NCI-H774 (cell line): ENCODE data around the gene LRP11.
"Not testable (repeated sequence)": the region's sequence is repeated elsewhere in the genome, so short reads cannot be mapped to it uniquely, and the experiment has no call there.

Experiments
- DNase-seq: peaks from one replicate; lab custom pipeline; 2025; lab: John Stamatoyannopoulos, UW

The LRP11 gene, protein sequence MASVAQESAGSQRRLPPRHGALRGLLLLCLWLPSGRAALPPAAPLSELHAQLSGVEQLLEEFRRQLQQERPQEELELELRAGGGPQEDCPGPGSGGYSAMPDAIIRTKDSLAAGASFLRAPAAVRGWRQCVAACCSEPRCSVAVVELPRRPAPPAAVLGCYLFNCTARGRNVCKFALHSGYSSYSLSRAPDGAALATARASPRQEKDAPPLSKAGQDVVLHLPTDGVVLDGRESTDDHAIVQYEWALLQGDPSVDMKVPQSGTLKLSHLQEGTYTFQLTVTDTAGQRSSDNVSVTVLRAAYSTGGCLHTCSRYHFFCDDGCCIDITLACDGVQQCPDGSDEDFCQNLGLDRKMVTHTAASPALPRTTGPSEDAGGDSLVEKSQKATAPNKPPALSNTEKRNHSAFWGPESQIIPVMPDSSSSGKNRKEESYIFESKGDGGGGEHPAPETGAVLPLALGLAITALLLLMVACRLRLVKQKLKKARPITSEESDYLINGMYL

DNA sequence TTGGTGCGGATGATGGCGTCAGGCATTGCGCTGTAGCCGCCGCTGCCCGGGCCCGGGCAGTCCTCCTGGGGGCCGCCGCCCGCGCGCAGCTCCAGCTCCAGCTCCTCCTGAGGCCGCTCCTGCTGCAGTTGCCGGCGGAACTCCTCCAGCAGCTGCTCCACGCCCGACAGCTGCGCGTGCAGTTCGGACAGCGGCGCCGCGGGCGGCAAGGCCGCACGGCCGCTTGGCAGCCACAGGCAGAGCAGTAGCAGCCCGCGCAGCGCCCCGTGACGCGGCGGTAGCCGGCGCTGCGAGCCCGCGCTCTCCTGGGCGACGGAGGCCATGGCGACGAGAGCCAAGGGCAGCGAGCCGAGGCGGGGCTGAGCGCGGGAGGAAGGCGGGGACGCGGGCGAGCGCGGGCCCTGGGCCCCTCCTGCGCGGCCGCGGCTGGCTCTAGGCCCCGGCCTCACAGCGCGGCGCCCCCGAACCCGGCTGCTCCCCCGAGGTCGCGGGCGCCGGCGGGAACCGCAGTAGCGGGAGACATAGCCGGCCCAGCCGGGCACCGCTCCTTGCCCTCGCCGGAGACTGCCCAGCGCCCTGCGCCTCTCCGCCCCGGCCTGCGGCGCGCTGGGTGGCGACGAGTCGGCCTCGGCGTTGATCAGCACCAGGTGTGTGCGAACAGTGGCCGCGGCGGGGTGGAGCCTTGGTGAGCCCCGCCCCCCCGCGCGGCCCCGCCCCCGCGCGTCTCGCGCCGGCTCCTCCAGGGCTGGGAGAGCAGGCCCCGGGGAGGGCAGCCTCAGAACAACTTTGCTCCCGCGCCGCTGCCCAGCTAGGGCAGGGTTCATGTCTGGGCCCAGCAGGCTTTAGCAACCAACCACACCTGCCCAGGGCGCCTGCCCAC, at the start of gene LRP11:
LRP11 (minus strand) TSS at position 662 of the 880 bp plus-strand sequence; CDS start at position 323, 339 bp downstream.
- peak; percentile 93 for DNase-seq

DNA sequence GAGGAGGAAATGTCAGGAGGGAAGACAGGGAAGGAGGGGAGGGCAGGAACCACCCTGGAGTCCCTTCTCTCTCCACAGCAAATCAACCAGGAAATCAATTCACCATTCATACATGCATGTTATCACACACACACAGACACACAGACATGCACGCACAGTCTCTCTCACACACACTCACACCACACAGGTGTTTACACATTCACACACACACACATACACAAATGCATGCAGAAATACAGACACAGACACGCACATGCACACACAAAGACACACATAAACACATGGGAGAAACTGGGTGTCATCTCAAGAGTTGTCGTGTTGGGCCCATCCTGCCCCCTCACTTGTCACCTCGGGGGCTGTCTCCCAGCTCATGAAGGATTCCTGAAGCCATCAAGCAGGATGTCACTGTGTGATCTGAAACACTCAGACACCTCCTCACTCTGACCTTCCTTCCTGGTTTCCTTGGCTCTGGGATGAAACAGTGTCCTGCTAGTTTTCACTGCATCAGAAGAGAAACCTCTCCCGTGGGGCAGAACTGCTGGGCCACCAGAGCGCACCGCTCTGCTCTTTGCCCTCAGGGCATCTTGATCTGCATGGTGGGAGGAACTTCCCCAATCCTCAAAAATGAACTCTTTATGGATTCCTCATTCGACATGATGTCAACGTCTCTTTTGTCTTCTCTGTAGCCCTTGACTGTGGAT, 49.5 kb upstream of the LRP11 start:
- no peak for DNase-seq

DNA sequence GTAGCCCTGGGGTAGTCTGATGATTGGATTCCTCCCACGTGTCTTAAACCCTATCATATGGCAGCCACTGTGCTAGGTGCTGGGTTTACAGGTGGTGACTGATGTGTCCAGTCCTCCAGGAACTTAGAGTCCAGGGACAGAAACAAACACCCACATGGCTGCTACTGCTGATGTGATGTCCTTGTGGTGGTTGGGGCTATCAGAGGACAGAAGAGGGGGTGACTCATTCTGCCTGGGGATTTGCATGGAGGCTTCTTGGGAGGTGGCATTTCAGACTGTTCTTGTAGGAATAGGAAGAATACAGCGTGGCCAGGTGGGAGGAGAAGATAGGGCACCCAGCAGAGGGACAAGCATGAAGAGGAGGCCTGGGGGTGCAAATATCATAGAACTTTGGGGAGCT, 48.9 kb upstream of the LRP11 start:
- DNase-seq: no peak

DNA sequence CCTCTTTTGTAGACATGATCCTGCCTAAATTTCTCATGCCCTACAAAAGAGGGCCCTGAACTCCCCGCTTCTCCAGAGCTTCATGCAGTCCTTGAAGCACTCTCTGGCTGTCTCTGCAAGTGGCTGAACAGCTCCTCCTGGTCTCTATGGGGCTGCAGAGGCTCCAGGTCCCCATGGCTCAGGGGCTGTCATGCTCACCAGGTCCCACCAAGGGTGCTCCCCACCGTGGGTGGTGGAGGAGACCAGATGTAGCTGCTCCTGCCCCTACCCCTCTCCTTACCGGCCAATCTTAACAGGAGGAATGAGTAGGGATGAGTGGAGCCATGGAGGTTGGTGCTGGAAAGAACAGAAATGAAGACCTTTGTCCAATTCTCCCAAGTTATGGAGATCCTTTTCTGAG, 48.5 kb upstream of the LRP11 start:
- DNase-seq: not testable (repeated sequence)

DNA sequence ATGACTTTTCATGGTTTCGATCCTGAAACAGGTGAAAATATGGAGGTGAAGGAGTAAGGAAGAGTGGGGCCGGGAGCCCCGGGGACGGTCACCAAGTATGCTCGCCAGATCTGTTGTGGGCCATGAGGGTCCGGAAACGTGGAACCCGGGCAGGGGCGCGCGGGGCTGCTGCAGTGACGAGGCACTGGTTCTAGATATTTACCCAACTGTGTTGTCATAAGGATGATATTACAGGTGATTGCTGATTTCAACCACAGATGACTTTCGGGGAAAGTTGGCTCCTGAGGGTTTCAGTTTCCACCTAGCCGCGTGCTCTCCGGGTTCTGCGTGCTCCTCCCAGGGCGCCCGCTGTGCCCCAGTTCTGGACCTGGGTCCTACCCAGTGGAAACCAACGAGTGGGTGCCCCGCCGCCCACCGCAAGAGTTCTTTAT, 46.6 kb upstream of the LRP11 start:
- no peak for DNase-seq

DNA sequence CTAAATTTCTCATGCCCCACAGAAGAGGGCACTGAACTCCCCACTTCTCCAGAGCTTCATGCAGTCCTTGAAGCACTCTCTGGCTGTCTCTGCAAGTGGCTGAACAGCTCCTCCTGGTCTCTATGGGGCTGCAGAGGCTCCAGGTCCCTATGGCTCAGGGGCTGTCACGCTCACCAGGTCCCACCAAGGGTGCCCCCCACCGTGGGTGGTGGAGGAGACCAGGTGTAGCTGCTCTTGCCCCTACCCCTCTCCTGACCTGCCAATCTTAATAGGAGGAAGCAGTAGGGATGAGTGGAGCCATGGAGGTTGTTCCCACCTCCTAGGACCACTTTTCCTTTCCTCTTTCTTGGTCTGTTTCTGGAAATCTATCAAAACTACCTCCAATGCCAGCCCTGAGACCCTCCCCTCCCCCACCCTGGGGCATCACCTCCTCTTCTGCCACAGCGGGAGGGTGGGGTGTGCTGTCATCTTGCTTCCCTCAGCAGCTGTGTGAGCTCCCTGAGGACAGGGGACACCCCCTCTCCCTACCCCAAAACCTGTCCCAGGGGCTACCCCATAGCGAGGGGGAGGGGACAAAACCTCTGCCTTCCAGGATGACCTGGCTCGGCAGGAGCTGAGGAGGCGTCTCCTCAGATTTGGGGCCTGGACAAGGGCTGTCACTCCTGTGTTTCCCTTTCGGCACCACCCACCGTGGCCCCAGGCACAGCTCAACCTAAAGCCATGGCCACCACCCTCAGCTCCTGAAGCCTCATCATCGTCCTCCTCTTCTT, 45.7 kb upstream of the LRP11 start:
- no peak for DNase-seq

DNA sequence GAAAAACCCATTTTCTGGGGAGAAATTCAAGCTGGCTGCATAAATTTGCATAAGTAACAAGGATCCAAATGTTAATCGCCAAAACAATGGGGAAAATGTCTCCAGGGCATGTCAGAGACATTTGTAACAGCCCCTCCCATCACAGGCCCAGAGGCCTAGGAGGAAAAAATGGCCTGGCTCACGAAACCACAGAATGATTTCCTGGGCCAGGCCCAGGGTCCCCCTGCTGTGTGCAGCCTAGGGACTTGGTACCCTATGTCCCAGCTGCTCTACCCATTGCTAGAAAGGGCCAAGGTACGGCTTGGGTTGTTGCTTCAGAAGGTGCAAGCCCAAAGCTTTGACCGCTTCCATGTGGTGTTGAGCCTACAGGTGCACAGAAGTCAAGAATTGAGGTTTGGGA, 44.3 kb upstream of the LRP11 start:
- DNase-seq: not testable (repeated sequence)

DNA sequence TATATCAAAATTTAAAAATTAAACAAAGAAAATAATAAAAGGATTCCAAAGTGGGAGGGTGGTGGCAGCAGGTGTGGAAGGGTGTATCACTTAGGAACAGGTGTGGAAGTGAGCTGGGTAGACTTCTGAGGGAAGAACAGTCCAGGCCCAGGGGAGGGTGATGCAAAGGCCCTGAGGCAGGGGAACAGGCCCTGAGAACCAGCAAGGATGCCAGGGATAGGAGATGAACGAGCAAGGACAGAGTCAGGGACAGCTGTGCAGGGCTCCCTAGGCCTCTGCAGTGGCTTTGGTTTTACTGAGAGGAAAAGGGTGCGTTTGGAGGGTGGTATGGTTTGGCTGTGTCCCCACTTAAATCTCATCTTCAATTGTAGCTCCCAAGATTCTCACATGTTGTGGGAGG, 43.2 kb upstream of the LRP11 start:
- DNase-seq: no peak

DNA sequence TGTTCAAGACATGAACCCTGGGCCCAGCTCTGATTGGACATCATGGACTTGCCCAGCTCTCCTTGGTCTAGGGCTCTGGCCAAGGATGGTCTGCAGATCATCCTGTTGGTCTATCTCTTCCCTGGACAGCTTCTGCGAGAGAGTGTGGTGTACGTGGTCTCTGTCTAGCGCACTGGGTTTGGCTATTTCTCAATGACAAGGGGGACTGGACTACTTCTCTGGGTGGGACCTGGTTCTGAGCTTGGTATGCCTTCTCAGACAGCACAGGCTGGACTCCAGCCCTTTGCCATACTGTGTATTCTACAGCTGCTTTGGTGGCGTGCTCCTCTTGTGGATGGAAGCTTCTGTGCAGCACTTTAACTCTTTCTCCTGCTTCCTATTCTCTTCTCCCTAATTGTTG, 42.2 kb upstream of the LRP11 start:
- no peak for DNase-seq

DNA sequence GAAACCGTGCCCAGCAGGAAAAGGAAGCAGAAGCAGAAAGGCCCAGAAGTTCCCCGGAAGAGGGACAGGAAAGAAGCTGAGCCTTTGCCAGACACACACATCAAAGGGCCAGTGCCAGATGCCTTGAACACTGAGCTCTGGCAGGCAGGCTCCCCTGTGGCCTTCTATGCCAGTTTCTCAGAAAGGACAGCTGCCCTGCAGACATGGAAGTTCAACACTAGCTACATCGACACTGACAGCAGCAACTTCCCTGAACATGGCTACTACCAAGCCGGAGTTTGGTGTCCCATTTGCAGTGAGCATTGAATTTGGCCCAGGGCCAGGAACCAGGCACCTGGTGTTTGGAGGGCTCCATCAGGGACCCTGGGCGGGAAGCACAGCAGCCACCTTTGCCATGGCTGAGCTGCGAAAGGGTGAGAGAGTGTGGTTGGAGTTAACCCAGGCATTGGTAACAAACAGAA, 41.8 kb upstream of the LRP11 start:
- DNase-seq: no peak

DNA sequence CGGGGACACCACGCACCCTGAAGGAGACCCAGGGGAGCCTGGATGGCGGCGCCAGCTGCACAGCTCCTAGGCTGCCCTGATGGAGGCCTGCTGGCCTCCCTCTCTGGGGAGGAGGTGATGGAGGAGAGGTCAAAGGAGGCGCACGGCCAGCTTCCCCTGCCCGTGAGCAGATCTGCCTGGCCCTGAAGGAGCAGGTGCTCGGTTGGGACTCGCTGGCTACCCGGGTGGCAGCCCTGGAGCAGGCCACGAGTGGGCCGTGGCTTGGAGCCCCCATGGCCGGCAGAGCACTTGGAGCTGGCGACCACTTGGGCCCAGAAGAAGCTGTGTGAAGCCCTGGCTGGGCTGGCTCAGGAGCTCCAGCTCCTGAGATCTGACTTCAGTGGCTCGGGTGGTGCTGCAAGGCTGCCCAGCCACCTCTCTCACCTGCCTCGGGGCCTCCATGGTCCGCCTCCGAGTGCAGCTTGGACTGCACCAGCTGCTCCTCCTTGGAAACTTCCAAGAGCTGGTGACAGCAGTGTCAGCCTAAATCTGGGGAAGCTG, 41.3 kb upstream of the LRP11 start:
- DNase-seq: no peak

DNA sequence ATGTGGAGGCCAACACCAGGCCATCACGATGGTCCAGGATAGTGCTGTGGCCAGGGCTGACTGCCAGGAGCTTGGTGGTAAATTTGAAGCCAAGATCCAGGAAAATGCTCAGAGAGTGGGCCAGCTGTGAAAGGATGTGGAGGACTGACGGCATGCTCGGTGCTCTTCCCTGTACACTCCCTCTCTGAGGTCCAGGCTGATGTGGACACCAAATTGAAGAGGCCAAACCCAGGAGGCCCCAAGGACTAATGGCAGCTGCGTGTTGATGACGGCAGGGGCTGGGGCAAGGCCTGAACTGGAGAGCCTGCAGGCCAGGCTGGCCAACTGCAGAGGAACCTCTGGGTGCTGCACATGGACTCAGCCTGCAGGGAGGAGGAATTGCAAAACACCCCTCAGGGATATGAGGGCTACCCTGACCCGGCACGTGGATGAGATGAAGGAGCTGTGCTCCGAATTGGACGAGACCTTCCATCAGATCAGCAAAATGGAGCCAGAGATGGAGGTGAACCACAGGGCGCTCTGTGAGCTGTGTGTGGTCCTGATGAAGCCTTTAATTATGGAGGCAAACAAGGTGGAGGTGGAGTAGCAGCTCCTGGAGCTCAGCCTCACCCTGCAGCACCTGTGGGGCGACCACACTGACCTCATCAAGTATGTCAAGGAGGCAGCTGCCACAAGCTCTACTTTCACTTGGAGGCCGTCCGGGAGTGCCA, 40.7 kb upstream of the LRP11 start:
- DNase-seq: no peak

DNA sequence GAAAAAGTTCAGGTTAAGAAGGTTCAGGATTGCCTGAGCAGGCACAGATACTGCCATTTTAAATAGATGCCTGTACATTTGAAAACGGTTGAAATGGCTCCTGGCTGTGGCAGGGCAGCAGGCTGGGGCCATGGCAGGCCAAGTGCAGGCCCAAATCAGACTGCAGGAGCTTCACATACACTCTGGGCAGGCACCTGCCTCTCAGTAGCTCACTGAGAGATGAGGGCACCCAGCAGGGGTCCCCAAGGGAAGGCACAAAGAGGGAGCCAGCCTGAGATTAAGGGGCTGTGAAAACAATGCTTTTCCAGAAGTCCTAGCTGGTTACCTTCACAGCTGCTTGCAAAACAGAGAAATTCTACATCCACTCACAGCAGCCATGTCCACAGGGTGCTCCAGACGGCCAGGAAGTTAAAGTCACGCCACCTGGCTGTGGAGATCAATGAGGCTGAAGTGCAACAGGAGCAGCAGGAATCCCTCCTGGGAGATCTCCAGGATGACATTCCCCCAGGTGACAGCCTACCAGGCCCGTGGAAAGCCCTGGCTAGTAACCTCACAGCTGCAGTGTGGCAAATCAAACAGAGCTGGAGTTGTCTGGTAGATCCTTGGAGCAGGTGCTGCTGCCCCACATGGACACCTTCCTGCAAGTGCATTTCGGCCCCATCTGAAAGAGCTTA, 39.9 kb upstream of the LRP11 start:
- DNase-seq: no peak

DNA sequence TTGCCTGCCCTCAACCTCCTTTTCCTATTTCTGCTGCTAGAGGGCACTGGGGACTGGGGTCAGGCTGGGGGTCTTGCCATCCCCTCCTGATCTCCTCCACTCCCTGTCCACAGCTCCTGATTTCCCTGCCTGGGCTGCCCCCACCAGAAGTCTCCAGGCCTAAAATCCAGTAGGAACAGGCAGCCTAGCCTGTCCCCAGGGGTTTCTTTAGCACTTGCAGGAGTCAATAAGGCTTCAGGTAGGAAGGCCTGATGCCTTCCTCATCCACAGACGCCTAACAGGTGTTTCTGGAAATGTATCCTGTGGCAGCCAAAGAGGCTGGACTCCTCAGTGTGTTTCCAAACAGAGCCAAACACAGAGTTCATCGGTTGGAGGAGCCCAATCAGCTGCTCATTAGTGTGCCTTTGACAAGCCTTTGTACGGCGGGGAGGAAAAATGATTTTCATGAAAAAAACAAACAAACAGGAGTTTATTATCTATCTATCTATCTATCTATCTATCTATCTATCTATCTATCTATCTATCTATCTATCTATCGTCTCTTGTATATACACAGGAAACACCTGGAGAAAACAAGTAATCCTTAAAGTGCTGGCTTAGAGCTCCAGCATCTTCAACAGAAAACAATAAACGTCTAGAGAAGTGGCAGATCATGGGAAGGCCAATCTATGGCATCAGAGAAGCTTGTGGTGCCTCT, 37.4 kb upstream of the LRP11 start:
- DNase-seq: no peak

DNA sequence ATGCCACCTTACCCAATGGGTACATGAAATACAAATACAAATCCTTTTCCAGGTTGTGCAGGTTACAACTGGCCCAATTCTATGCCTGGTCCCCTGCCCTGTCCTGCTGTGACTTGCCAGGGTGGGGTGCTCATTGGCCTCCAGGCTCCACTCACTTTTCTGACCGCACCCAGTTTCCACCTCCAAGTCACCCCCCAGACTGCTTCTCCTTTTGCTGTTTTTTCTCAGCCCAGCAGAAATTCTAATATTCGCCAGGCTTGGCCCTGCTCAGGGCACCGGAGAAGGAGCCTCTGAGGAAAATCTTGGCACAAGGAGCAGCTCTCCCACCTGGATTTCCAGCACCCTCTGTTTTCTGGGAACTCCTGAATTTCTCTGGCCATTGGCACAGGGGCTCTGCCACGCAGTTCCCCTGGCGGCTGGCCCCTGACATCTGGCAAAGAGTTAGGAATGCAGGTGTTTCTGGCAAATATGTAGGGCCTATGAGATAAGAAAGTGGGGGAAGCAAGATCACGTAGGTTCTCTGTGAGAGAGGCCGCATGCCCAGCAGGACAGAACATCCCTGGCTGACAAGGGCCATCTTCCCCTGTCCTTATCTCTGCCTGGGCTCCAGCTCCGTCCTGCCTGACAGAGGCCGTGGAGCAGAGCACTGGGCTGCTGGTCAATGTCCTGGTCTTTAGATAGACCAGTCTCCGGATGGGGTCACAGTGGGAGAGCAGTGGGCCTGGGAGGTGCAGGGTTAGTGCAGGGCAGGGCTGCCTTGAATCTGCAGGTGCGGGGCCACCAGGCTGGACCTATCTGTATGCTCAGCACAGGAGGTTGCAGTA, 36.7 kb upstream of the LRP11 start:
- no peak for DNase-seq

DNA sequence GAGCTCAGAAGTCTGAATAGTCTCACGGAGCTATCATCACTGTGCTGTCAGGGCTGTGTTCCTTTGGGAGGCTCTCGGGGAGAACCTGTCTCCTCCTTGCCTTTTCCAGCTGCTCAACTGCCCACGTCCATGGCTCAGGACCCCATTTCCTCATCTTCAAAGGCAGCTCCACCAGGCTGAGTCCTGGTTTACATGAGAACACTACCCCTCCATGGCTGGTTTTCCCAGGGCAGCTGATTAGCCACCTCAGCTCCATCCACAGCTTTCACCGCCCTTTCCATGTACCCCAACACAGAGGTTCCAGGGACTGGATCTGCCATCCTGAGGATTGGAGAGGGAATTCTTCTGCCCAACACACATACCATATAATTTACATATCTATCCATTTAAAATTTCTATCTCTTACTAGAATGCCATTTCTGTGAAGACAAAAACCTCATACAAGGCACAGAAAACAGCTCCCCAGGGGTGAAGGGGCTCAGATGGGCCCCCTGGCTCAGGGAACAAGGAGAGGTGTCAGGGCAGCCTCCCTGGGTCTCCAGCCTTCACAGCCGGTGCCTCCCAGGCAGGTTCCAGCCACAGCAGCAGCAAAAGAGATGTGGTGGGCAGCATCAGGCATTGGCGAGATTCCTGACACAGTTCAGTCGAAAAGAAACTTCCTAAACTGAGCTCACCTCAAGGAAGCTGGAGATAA, 35.9 kb upstream of the LRP11 start:
- DNase-seq: no peak

DNA sequence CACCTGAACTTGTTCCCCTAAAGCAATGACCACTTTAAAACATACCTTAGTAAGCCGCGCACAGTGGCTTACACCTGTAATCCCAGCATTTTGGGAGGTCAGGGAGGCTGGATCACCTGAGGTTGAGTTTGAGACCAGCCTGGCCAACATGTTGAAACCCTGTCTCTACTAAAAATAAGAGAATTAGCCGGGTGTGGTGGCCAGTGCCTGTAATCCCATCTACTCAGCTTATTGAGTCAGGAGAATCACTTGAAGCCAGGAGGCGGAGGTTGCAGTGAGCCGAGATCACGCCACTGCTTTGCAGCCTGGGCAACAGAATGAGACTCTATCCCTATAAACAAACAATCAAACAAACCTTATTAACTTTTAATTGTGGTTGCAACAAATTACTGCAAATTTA, 35.3 kb upstream of the LRP11 start:
- DNase-seq: no peak

DNA sequence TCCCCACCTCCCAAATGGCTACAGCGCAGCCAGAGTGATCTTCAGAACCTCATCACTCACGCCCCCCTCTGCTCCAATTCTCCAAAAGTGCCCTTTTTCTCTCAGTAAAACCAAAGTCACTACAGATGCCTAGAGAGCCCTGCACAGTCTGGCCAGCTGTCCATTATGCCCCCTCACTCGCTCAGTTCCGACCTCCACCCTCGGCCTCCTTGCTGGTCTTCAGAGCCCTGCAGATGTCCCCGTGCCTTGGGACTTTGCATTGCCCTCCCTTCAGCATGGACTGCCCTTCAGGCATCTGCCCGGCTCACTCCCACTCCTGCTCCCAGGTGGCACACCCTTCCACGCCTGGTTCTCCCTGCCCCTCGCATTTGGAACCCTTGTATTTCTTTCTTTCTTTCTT, 34.8 kb upstream of the LRP11 start:
- no peak for DNase-seq
